HepG2 (cell line): ENCODE measurements around the gene SPA17. TPM values are rescaled to one million over a fixed set of nuclear protein-coding genes. Genes with fewer than 3 reads are reported as not detected.

Source experiments
- ETV5 ChIP-seq: IDR thresholded peaks from 2 replicates; pipeline ENCODE4 v1.6.1; 2018; ENCODE audit warnings: missing biosample characterization, missing genetic modification reagents, inconsistent platforms, borderline replicate concordance
- FOXM1 ChIP-seq: sonication (generic); formaldehyde crosslinking; IDR thresholded peaks from 2 replicates; pipeline ENCODE4 v1.5.0; 2020; ENCODE audit warnings: missing genetic modification reagents
- JUNB ChIP-seq: sonication (generic); formaldehyde crosslinking; IDR thresholded peaks from 2 replicates; pipeline ENCODE4 v1.8.0; 2022; ENCODE audit warnings: missing genetic modification reagents, mild to moderate bottlenecking, borderline replicate concordance
- RFXAP ChIP-seq: sonication (generic); formaldehyde crosslinking; IDR thresholded peaks from 2 replicates; pipeline ENCODE4 v1.4.0; 2020; ENCODE audit warnings: missing genetic modification reagents, borderline replicate concordance
- SKI ChIP-seq: fragments of 450-650 bp; IDR thresholded peaks from one replicate; pipeline ENCODE4 v1.6.1; 2018; ENCODE audit warnings: mild to moderate bottlenecking; ENCODE audit not compliant: partially characterized antibody
- TOPORS ChIP-seq: sonication (generic); formaldehyde crosslinking; IDR thresholded peaks from 2 replicates; pipeline ENCODE4 v1.8.0; 2023; ENCODE audit warnings: mild to moderate bottlenecking, missing genetic modification reagents
- ZFP90 ChIP-seq: sonication (generic); formaldehyde crosslinking; IDR thresholded peaks from 2 replicates; pipeline ENCODE4 v1.8.0; 2022; ENCODE audit warnings: missing genetic modification reagents, mild to moderate bottlenecking, inconsistent platforms, borderline replicate concordance
- ZNF280D ChIP-seq: sonication (generic); formaldehyde crosslinking; IDR thresholded peaks from 2 replicates; pipeline ENCODE4 v1.5.1; 2020; ENCODE audit warnings: mild to moderate bottlenecking, missing genetic modification reagents
- ZNF720 ChIP-seq: sonication (generic); formaldehyde crosslinking; IDR thresholded peaks from 2 replicates; pipeline ENCODE4 v1.4.0; 2020; ENCODE audit warnings: missing genetic modification reagents
- ZUFSP ChIP-seq: sonication (generic); formaldehyde crosslinking; IDR thresholded peaks from 2 replicates; pipeline ENCODE4 v1.9.0; 2021; ENCODE audit warnings: missing genetic modification reagents, mild to moderate bottlenecking, borderline replicate concordance
- polyA plus RNA-seq, 8 experiments: library from polyadenylated mRNA; depleted of rRNA in 3 of 8; stranded (reverse) in 7 of 8; unstranded in 1 of 8; fragments of >200 nt; fragmentation: Illumina TruSeq in 4 of 8; extraction: Trizol in 4 of 8; gene quantifications; 2 replicates each; pipeline versions ENCODE4 v1.2.1 to v1.2.3, GENCODE V29; 2011 to 2016; ENCODE audit warnings: low read depth in 4 of 8, missing spikeins in 1 of 8, mixed read lengths in 1 of 8; ENCODE audit not compliant: insufficient read depth in 1 of 8
- total RNA-seq, 5 experiments: library from RNA; depleted of rRNA; stranded (reverse); fragments of >200 nt; fragmentation: Illumina TruSeq; extraction: Trizol; gene quantifications; 2 replicates each; pipeline ENCODE4 v1.2.3, GENCODE V29; 2016; ENCODE audit warnings: low read depth in 1 of 5
- TF ChIP-seq, protein P1 (sequence below): sonication (generic); formaldehyde crosslinking; IDR thresholded peaks from 2 replicates; pipeline ENCODE4 v1.4.0; 2020; ENCODE audit warnings: missing genetic modification reagents
- TF ChIP-seq, protein P2 (sequence below): sonication (generic); formaldehyde crosslinking; IDR thresholded peaks from 2 replicates; pipeline ENCODE4 v1.8.0; 2022; ENCODE audit warnings: mild to moderate bottlenecking, missing genetic modification reagents, moderate library complexity
- TF ChIP-seq, protein P3 (sequence below): sonication (generic); formaldehyde crosslinking; IDR thresholded peaks from 2 replicates; pipeline ENCODE4 v1.5.0; 2020; ENCODE audit warnings: mild to moderate bottlenecking, missing genetic modification reagents
- TF ChIP-seq, protein P4 (sequence below): sonication (generic); formaldehyde crosslinking; IDR thresholded peaks from 2 replicates; pipeline ENCODE4 v1.5.1; 2020; ENCODE audit warnings: mild to moderate bottlenecking, missing genetic modification reagents, moderate library complexity

Gene SPA17
- total and polyA plus RNA-seq, 2 of the 13 experiments (the other 11 are each of a cell fraction or from before 2014, with no cell fraction given): 4.4 to 8.4 TPM

- no peak for TF ChIP-seq ZUFSP (CRISPR knock-in tag)
- TF ChIP-seq, protein P1, sequence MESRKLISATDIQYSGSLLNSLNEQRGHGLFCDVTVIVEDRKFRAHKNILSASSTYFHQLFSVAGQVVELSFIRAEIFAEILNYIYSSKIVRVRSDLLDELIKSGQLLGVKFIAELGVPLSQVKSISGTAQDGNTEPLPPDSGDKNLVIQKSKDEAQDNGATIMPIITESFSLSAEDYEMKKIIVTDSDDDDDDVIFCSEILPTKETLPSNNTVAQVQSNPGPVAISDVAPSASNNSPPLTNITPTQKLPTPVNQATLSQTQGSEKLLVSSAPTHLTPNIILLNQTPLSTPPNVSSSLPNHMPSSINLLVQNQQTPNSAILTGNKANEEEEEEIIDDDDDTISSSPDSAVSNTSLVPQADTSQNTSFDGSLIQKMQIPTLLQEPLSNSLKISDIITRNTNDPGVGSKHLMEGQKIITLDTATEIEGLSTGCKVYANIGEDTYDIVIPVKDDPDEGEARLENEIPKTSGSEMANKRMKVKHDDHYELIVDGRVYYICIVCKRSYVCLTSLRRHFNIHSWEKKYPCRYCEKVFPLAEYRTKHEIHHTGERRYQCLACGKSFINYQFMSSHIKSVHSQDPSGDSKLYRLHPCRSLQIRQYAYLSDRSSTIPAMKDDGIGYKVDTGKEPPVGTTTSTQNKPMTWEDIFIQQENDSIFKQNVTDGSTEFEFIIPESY (CRISPR knock-in tag): no peak
- no peak for TF ChIP-seq FOXM1 (CRISPR knock-in tag)
- TF ChIP-seq SKI: no peak
- no peak for TF ChIP-seq TOPORS (CRISPR knock-in tag)
- TF ChIP-seq RFXAP (CRISPR knock-in tag): 0 out of 2 replicates have a peak, but pooled peaks have one; percentile 45
- TF ChIP-seq ZFP90: no peak
- no peak for TF ChIP-seq JUNB
- no peak for TF ChIP-seq ZNF720
- TF ChIP-seq, protein P2, sequence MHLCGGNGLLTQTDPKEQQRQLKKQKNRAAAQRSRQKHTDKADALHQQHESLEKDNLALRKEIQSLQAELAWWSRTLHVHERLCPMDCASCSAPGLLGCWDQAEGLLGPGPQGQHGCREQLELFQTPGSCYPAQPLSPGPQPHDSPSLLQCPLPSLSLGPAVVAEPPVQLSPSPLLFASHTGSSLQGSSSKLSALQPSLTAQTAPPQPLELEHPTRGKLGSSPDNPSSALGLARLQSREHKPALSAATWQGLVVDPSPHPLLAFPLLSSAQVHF (CRISPR knock-in tag): 0 out of 2 replicates have a peak, but pooled peaks have one; percentile 29
- TF ChIP-seq ZNF280D (CRISPR knock-in tag): 0 out of 2 replicates have a peak, but pooled peaks have one; percentile 47
- TF ChIP-seq, protein P3, sequence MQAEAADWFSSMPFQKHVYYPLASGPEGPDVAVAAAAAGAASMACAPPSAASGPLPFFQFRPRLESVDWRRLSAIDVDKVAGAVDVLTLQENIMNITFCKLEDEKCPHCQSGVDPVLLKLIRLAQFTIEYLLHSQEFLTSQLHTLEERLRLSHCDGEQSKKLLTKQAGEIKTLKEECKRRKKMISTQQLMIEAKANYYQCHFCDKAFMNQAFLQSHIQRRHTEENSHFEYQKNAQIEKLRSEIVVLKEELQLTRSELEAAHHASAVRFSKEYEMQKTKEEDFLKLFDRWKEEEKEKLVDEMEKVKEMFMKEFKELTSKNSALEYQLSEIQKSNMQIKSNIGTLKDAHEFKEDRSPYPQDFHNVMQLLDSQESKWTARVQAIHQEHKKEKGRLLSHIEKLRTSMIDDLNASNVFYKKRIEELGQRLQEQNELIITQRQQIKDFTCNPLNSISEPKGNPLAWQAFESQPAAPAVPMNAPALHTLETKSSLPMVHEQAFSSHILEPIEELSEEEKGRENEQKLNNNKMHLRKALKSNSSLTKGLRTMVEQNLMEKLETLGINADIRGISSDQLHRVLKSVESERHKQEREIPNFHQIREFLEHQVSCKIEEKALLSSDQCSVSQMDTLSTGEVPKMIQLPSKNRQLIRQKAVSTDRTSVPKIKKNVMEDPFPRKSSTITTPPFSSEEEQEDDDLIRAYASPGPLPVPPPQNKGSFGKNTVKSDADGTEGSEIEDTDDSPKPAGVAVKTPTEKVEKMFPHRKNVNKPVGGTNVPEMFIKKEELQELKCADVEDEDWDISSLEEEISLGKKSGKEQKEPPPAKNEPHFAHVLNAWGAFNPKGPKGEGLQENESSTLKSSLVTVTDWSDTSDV: no peak
- TF ChIP-seq, protein P4, sequence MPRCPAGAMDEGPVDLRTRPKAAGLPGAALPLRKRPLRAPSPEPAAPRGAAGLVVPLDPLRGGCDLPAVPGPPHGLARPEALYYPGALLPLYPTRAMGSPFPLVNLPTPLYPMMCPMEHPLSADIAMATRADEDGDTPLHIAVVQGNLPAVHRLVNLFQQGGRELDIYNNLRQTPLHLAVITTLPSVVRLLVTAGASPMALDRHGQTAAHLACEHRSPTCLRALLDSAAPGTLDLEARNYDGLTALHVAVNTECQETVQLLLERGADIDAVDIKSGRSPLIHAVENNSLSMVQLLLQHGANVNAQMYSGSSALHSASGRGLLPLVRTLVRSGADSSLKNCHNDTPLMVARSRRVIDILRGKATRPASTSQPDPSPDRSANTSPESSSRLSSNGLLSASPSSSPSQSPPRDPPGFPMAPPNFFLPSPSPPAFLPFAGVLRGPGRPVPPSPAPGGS (CRISPR knock-in tag): no peak
- TF ChIP-seq ETV5: peak; percentile 38; the same call in 1 of the 2 replicates
Observed at GRCh38 chr11:124673333-124674167, at the start of gene SPA17, which contains the start of gene SIAE (continued).
